Heart right ventricle (tissue), 16 donors: ENCODE results near the gene CCS. TPM values are rescaled to one million over a fixed set of nuclear protein-coding genes. Genes with fewer than 3 reads are reported as not detected.

ENCODE experiments used
- ATAC-seq, 8 donors: fragments of 200-7000 bp; cut with Tn5 transposase; one replicate each; pipeline ENCODE4 v1.9.1; 2020; ENCODE audit warnings: mild to moderate bottlenecking in 8 of 8, moderate library complexity in 8 of 8, moderate number of reproducible peaks in 1 of 8
- DNase-seq, 2 donors: peaks; one replicate each; pipeline ENCODE4 v3.0.0-alpha.2; 2020
- H3K27ac ChIP-seq, 10 donors: fragments of 200-600 bp; sonication (generic) in 2 of 10; one replicate each; pipeline versions ENCODE4 v1.5.0 to v1.8.0; 2020 to 2022; ENCODE audit warnings: mild to moderate bottlenecking in 3 of 10
- H3K27me3 ChIP-seq, 7 donors: fragments of 200-600 bp; one replicate each; pipeline ENCODE4 v1.8.0; 2021 to 2022; ENCODE audit warnings: mild to moderate bottlenecking in 2 of 7
- H3K36me3 ChIP-seq, 9 donors: fragments of 200-600 bp; sonication (generic) in 1 of 9; one replicate each; pipeline versions ENCODE4 v1.5.0 to v1.8.0; 2020 to 2022; ENCODE audit warnings: mild to moderate bottlenecking in 2 of 9
- H3K4me1 ChIP-seq, 9 donors: fragments of 200-600 bp; sonication (generic) in 1 of 9; one replicate each; pipeline versions ENCODE4 v1.5.0 to v1.8.0; 2020 to 2022; ENCODE audit warnings: mild to moderate bottlenecking in 4 of 9
- H3K4me3 ChIP-seq, 10 donors: fragments of 200-600 bp; sonication (generic) in 2 of 10; one replicate each; pipeline versions ENCODE4 v1.5.0 to v1.8.0; 2020 to 2022; ENCODE audit warnings: mild to moderate bottlenecking in 7 of 10, moderate library complexity in 2 of 10
- H3K9me3 ChIP-seq, 11 donors: fragments of 200-600 bp in 10 of 11; sonication (generic) in 2 of 11; one replicate each; pipeline versions ENCODE4 v1.5.0 to v1.8.0; 2013 to 2022; ENCODE audit warnings: mild to moderate bottlenecking in 2 of 11, control low read depth in 1 of 11, moderate library complexity in 1 of 11
- WGBS, 2 donors: extraction: QIAGEN DNeasy Blood & Tissue Kit; methylation state at CpG; one replicate each; pipeline ENCODE4 v1.1.7; 2013; ENCODE audit warnings: inconsistent platforms in 1 of 2; 5-methylcytosine and 5-hydroxymethylcytosine counted together
- intact Hi-C, 10 donors: fragments of 100-400 bp; cut with DNase I; formaldehyde crosslinking; loops; one replicate each; pipeline versions ENCODE4 v1.11.1 to v1.14.2; 2022
- polyA plus RNA-seq, 2 donors: library from polyadenylated mRNA; stranded (reverse); fragments of 200-250 nt; gene quantifications; one replicate each; pipeline ENCODE4 v1.2.3, GENCODE V29; 2013
- total RNA-seq, 10 donors: library from RNA; stranded (reverse); fragmentation: NEBNext Ultra II Directional in 3 of 10; extraction: Animal tissue kit (Norgen Biotek cat#: 25700) in 3 of 10; gene quantifications; one replicate each; pipeline versions ENCODE4 v1.2.1 to v1.2.4, GENCODE V29; 2021 to 2023
- TF ChIP-seq, protein P1 (sequence below), 9 donors: fragments of 200-600 bp; sonication (generic) in 2 of 9; IDR thresholded peaks; one replicate each; pipeline versions ENCODE4 v1.5.0 to v1.8.0; 2021 to 2022; ENCODE audit warnings: antibody characterized with exemption in 9 of 9, mild to moderate bottlenecking in 5 of 9, moderate library complexity in 1 of 9
- donor health status: Arrhythmogenic right ventricular cardiomyopathy.
- donor health status: ischemic (EF 13 %, LVEDD 7.1; RV severe dilation, severe dysfunction).
- donor health status: healthy with polysubstance abuse.
- donor health status: DM: no; HTN: yes; CAD: no.
- donor health status: DM: no; HTN: no; CAD: no.
- donor health status: ischemic (EF 25% LVEDD 6.9; RV normal size, moderate dysfunction).
- donor health status: ischemic (EF 25% LVEDD 5.7; RV mildly dilated, moderate dysfunction).
- donor health status: healthy.
- donor health status: DM: yes; HTN: yes; CAD: no.
- donor health status: Ischemic cardiomyopathy.
- donor health status: ischemic (EF 35%, LVEDD 5.7; RV mildly dilated, moderate dysfunction).
- donor health status: nonischemic (EF 11% LVEDD 7.7; RV severe dilation, severe dysfunction).
- donor health status: DM: yes; HTN: yes; CAD: no.
- donor health status: PGD.
- donor health status: ischemic (EF 29% LVEDD 5.4; RV normal size, mild dysfunction).
- donor health status: nonischemic (EF 23%, LVEDD 6.1; RV moderate dilation, normal function).

The CCS gene
- total and polyA plus RNA-seq, 12 donors, result 15.9 to 73.6 (median 21.0) TPM

DNA sequence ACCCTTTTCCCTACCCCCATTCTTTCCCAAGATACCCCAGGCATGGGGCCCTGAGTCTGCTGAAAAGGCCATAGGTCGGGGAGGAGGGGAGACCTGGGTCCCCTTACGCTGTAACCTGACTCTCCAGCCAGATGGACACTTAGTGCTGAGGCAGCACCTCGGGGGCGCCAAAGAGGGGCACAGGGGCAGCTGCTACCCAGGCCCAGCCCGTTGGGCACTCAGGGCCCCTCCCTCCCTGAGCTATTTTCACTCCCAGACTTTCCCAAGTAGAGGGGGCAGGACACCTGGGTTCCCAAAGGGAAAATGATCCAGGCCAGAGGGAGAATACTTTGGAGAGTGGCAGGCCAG is 45.3 kb upstream of the CCS start:
- intact Hi-C loops, result loop anchor here in 2 of 10 donors (2.0 to 10.0 kb wide), 2 partner anchors 21 to 897 kb away; partner anchors contain the start of genes CORO1B (in 1 of the 2) and CTSF (in 1 of the 2)
- DNase-seq (no peak), ATAC-seq (no peak)
- WGBS, 2 donors, result 43 to 47% methylated on average over 5 of the region's 5 CpGs
- Histone ChIP-seq H3K27me3 (no peaks in the 10 kb centered on the region), H3K36me3 (peaks cover 0 to 9% (median 0%) of the 10 kb centered on the region in 9 donors), H3K27ac (no peak overlapping the region), H3K4me3 (no peak overlapping the region), H3K9me3 (no peaks in the 10 kb centered on the region), H3K4me1 (peaks cover 3 to 39% (median 31%) of the 10 kb centered on the region in 9 donors)
- TF ChIP-seq, protein P1, sequence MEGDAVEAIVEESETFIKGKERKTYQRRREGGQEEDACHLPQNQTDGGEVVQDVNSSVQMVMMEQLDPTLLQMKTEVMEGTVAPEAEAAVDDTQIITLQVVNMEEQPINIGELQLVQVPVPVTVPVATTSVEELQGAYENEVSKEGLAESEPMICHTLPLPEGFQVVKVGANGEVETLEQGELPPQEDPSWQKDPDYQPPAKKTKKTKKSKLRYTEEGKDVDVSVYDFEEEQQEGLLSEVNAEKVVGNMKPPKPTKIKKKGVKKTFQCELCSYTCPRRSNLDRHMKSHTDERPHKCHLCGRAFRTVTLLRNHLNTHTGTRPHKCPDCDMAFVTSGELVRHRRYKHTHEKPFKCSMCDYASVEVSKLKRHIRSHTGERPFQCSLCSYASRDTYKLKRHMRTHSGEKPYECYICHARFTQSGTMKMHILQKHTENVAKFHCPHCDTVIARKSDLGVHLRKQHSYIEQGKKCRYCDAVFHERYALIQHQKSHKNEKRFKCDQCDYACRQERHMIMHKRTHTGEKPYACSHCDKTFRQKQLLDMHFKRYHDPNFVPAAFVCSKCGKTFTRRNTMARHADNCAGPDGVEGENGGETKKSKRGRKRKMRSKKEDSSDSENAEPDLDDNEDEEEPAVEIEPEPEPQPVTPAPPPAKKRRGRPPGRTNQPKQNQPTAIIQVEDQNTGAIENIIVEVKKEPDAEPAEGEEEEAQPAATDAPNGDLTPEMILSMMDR (IDR thresholded peaks at IDR 0.05), result no peak

DNA sequence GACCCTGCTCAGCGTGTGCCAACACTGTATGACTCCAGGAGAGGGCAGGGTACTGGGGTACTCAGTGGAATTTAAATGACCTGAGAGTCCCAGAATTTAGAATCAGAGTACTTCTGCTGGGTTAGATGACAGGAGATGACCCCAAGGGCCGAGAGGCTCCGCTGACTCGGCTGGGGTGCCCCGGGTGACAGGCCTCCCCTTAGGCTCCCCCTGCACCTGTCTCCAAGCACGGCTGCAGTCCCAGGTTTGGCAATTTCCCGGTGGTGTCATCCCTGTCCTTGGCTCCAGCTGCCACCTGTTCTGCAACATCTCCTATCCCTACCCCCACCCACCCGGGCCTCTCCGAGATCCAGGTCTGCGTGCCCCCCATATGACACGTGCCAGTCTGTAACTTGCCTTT is 44.9 kb upstream of the CCS start:
- TF ChIP-seq, protein P1 (IDR thresholded peaks at IDR 0.05), result no peak
- Histone ChIP-seq H3K4me3 (no peak overlapping the region), H3K4me1 (peaks cover 3 to 36% (median 31%) of the 10 kb centered on the region in 9 donors), H3K36me3 (peaks cover 0 to 5% (median 0%) of the 10 kb centered on the region in 9 donors), H3K9me3 (no peaks in the 10 kb centered on the region), H3K27ac (no peak overlapping the region), H3K27me3 (no peaks in the 10 kb centered on the region)
- DNase-seq (no peak), ATAC-seq (no peak)
- intact Hi-C loops, result loop anchor here in 1 of 10 donors (10.0 kb wide), 1 partner anchor 897 kb away; the partner anchor contains the start of gene CORO1B
- WGBS, 2 donors, result 55 to 62% methylated on average over 11 of the region's 11 CpGs

DNA sequence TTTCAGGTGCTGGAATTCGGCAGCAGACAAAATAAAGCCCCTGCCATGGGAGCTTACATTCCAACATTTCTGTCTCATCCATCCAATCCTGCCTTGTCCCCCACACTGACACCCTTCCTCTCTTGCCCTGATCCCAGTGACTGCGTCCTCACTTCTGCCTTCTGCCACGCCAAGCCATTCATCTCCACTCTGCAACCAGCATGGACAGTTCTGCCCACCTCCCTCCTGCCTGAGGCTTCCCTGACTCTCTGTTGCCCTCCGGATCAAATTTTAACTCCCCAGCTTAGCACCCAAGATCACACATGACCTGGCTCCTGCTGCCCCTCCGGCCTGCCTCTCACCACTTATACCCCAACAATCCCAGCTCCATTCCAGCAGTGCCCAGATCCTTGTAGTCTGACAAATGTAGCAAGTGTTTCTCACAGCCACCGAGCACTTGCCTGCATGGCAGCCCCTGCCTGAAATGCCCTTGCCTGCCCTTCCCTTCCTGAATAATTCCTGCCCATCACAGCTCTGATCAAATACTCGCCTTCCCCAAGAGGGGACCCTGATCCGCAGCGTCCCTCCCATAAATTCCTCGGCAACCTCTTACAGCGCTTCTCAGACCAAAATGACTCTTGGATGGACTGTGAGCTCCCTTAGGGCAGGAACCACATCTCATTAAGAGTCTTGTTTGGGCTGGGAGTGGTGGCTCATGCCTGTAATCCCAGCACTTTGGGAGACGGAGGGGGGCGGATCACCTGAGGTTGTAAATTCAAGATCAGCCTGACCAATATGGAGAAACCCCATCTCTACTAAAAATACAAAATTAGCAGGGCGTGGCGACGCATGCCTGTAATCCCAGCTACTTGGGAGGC is 44.0 kb upstream of the CCS start:
- no peaks in the 10 kb centered on the region for H3K36me3 ChIP-seq
- peaks cover under 1 to 27% (median 24%) of the 10 kb centered on the region in 9 donors for H3K4me1 ChIP-seq
- H3K9me3 ChIP-seq, result no peaks in the 10 kb centered on the region
- H3K27me3 ChIP-seq, result no peaks in the 10 kb centered on the region
- DNase-seq (no peak), ATAC-seq (no peak)
- H3K27ac ChIP-seq, result no peak overlapping the region
- H3K4me3 ChIP-seq, result no peak overlapping the region
- intact Hi-C loops, result loop anchor here in 1 of 10 donors (10.0 kb wide), 1 partner anchor 896 kb away; the partner anchor contains the start of gene CORO1B
- 54 to 56% methylated on average over 16 of the region's 16 CpGs for WGBS, 2 donors
- TF ChIP-seq, protein P1 (IDR thresholded peaks at IDR 0.05), result no peak

DNA sequence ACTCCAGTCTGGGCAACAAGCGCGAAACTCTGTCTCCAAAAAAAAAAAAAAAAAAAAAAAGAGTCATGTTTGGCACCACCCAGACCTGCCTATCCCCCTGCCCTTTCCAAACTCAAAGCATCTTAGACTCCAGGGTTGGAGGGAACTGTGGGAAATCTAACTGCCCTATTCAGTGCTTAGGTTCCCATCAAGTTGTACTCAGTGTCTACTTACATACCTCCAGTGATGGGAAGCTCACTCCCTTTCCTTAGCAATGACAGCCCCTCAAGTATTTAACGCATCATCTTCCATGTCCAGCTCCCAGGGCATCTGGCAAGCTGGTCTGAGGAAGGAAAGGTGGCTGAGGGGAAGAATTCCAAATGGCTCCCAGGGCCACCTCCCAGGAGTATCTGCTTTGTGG is 43.3 kb upstream of the CCS start:
- peaks cover 0 to 21% (median 18%) of the 10 kb centered on the region in 9 donors for H3K4me1 ChIP-seq
- DNase-seq (no peak), ATAC-seq (no peak)
- no peaks in the 10 kb centered on the region for H3K27me3 ChIP-seq
- no peak overlapping the region for H3K4me3 ChIP-seq
- H3K27ac ChIP-seq, result no peak overlapping the region
- TF ChIP-seq, protein P1 (IDR thresholded peaks at IDR 0.05), result no peak
- 80 to 86% methylated on average over 3 of the region's 3 CpGs for WGBS, 2 donors
- intact Hi-C loops, result loop anchor here in 1 of 10 donors (10.0 kb wide), 1 partner anchor 895 kb away; the partner anchor contains the start of gene CORO1B
- no peaks in the 10 kb centered on the region for H3K36me3 ChIP-seq
- no peaks in the 10 kb centered on the region for H3K9me3 ChIP-seq
